ENCODE measurements around the gene RNF167. TPM values are rescaled to one million over a fixed set of nuclear protein-coding genes. Genes with fewer than 3 reads are reported as not detected.

The RNF167 gene
- total RNA-seq, 2 experiments from 2014 or later: 254 to 273 TPM

GRCh38 chr17:4934173-4934979 is 5.7 kb upstream of the RNF167 start:
- CTCF ChIA-PET: interaction anchor here (0.6 to 1.6 kb wide), 4 partner anchors 25 to 72 kb away, joined by 3 to 4 read pairs (median 3); partner anchors contain the start of gene CAMTA2
- H3K36me3 Mint-ChIP-seq (ENCODE audit: low read depth): peaks cover 44% of the 10 kb centered on the region
- H3K4me1 Mint-ChIP-seq: peaks cover 48% of the 10 kb centered on the region
- no peak overlapping the region for H3K4me3 Mint-ChIP-seq
- peak overlapping the region; percentile 41 for H3K27ac Mint-ChIP-seq
- H3K9me3 Mint-ChIP-seq: no peaks in the 10 kb centered on the region
- POLR2A ChIA-PET: interaction anchor here (0.6 kb wide), 1 partner anchor 434 kb away, joined by 3 read pairs; no protein-coding TSS in a partner anchor
- DNase-seq: no peak
- H3K27me3 Mint-ChIP-seq: no peaks in the 10 kb centered on the region

DNA sequence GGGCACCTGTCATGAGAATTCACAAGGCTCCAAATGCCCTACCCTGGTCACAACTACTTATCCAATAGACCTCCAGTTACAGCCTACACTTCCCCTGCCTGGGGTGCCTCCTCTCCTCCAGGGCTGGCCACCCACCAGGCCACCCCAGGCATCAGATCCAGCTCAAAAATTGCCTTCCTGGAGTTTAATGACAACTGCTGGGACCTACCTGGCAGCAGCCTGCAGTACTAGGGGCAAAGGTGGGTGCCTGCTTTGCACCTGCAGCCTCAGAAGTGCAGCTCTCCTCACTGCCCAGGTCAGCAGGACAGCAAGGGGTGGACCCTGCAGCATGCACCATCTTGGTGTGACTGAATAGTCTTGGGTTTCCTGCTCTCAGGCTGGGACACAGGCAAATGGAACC is 4.4 kb upstream of the RNF167 start:
- H3K4me3 Mint-ChIP-seq: no peak overlapping the region
- CTCF ChIA-PET: interaction anchor here (1.2 kb wide), 1 partner anchor 48 kb away, joined by 3 read pairs; no protein-coding TSS in a partner anchor
- no peak overlapping the region for H3K27ac Mint-ChIP-seq
- DNase-seq: no peak
- POLR2A ChIA-PET: no interaction called here
- H3K27me3 Mint-ChIP-seq: no peaks in the 10 kb centered on the region
- H3K4me1 Mint-ChIP-seq: peaks cover 47% of the 10 kb centered on the region
- H3K36me3 Mint-ChIP-seq (ENCODE audit: low read depth): peaks cover 48% of the 10 kb centered on the region
- H3K9me3 Mint-ChIP-seq: no peaks in the 10 kb centered on the region

DNA sequence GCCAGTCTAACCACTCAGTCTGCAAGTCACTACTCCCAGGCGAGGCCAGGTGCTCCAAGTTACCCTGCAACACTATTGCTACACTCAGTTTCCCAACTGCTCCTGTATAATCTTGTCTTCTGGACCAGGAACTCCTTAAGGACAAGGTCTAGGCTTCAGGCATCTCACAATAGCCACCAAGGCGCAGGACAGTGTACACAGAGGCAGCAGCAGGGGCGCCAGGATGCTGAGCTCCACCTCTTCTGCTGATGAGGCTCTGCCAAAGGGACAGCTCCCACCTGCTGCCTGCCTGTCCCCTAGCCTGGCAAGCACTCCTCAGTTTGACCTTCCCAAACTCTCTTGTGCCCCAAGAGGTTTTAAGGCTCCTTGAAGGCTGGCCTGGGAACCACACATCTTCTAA is 3.6 kb upstream of the RNF167 start:
- POLR2A ChIA-PET: no interaction called here
- H3K4me3 Mint-ChIP-seq: no peak overlapping the region

DNA sequence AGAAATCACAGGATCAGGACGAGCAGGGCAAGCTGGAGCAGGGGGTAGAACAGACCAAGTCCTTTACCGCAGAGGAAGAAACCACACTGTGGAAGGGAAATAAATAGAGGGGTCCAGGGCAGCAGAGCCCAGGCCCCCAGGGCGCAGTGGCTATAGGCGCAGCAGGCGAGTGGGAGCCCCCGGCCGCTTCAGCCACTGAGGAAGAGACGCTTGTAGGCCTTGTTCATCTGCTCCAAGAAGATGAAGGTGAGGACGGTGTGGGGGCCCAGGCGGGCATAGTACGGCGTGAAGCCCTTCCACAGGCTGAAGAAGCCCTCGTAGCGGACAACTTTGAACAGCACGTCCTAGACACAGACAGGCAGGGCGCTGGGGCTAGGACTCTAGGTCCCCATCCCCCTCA is 2.5 kb upstream of the RNF167 start:
- ChIA-PET CTCF (interaction anchor here (1.1 to 2.3 kb wide), 4 partner anchors 14 to 93 kb away, joined by 3 to 5 read pairs (median 4); no protein-coding TSS in a partner anchor), POLR2A (no interaction called here)
- Mint-ChIP-seq H3K36me3 (ENCODE audit: low read depth) (peaks cover 59% of the 10 kb centered on the region), H3K4me3 (peak overlapping the region; percentile 92), H3K27ac (no peak overlapping the region), H3K4me1 (peaks cover 51% of the 10 kb centered on the region), H3K27me3 (no peaks in the 10 kb centered on the region), H3K9me3 (no peaks in the 10 kb centered on the region)
- DNase-seq: no peak

More for the DNA sequence above, 3.6 kb upstream of the RNF167 start:
- Mint-ChIP-seq H3K4me1 (peaks cover 44% of the 10 kb centered on the region), H3K36me3 (ENCODE audit: low read depth) (peaks cover 49% of the 10 kb centered on the region), H3K27ac (no peak overlapping the region), H3K9me3 (no peaks in the 10 kb centered on the region), H3K27me3 (no peaks in the 10 kb centered on the region)
- no peak for DNase-seq
- CTCF ChIA-PET: interaction anchor here (1.2 to 1.5 kb wide), 2 partner anchors 47 to 94 kb away, joined by 3 read pairs; no protein-coding TSS in a partner anchor

GRCh38 chr17:4938069-4938491 is 2.0 kb upstream of the RNF167 start:
- Mint-ChIP-seq H3K27me3 (no peaks in the 10 kb centered on the region), H3K9me3 (no peaks in the 10 kb centered on the region), H3K4me3 (peak overlapping the region; percentile 92), H3K4me1 (peaks cover 56% of the 10 kb centered on the region), H3K27ac (peak overlapping the region; percentile 94), H3K36me3 (ENCODE audit: low read depth) (peaks cover 63% of the 10 kb centered on the region)
- CTCF ChIA-PET: interaction anchor here (1.1 to 2.3 kb wide), 4 partner anchors 15 to 35 kb away, joined by 3 to 5 read pairs (median 4); partner anchors contain the start of gene CHRNE
- POLR2A ChIA-PET: no interaction called here
- DNase-seq: no peak

- Mint-ChIP-seq H3K27me3 (no peaks in the 10 kb centered on the region), H3K36me3 (ENCODE audit: low read depth) (peaks cover 64% of the 10 kb centered on the region), H3K4me1 (peaks cover 57% of the 10 kb centered on the region), H3K9me3 (no peaks in the 10 kb centered on the region), H3K4me3 (peak overlapping the region; percentile 92), H3K27ac (peak overlapping the region; percentile 94)
- ChIA-PET POLR2A (interaction anchor here (1.1 to 2.0 kb wide), 3 partner anchors 10 to 39 kb away, joined by 9 to 11 read pairs (median 10); partner anchors contain the start of genes C17orf107, PFN1 and SPAG7), CTCF (interaction anchor here (0.5 to 2.3 kb wide), 8 partner anchors 15 to 1494 kb away, joined by 3 to 7 read pairs (median 3); partner anchors contain the start of genes C1QBP, CHRNE and SPAG7)
- no peak for DNase-seq
Observed at GRCh38 chr17:4938688-4939545, 1.2 kb upstream of the RNF167 start.

GRCh38 chr17:4939546-4939795 is 597 bp upstream of the RNF167 start:
- peak overlapping the region; percentile 92 for H3K4me3 Mint-ChIP-seq
- peak overlapping the region; percentile 94 for H3K27ac Mint-ChIP-seq
- H3K9me3 Mint-ChIP-seq: no peaks in the 10 kb centered on the region
- H3K27me3 Mint-ChIP-seq: no peaks in the 10 kb centered on the region
- ChIA-PET CTCF (interaction anchor here (0.5 to 2.3 kb wide), 9 partner anchors 28 to 1493 kb away, joined by 3 to 8 read pairs (median 3); partner anchors contain the start of genes C1QBP, CAMTA2, CHRNE and SPAG7), POLR2A (interaction anchor here (0.6 to 2.0 kb wide), 7 partner anchors 9 to 140 kb away, joined by 3 to 11 read pairs (median 7); partner anchors contain the start of genes C17orf107, PFN1 and SPAG7)
- no peak for DNase-seq
- peaks cover 57% of the 10 kb centered on the region for H3K4me1 Mint-ChIP-seq
- peaks cover 67% of the 10 kb centered on the region for H3K36me3 Mint-ChIP-seq (ENCODE audit: low read depth)

DNA sequence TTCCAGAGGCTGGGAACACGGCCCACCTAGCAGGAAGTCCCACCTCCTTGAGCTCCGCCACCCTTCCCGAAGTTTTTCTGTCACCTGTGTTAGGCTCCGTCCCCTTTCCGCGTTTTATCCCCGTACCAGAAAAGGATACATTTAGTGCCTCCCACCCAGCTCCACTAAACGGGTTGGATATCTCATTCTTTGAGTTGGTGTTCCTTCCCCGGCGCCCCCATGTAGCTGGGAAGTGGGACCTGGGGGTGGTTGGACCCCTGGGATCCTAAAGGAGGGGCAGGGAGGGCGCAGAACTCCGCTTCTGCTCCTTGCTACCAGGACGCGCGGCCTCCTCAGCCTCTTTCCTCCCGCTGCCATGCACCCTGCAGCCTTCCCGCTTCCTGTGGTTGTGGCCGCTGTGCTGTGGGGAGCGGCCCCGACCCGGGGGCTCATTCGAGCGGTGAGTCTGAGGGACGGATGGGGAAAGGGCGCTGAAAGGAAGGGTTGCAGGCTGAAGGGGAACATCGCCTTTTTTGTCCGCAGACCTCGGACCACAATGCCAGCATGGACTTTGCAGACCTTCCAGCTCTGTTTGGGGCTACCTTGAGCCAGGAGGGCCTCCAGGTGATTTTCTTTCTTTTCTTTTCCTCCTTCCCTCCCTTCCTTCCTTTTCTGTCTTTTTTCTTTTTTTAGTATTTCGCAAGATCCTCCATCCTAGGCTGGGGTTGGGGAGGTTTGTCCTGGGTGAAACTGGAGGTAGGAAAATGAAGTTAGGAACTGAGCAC is 669 bp downstream of the RNF167 start:
- Mint-ChIP-seq H3K9me3 (no peaks in the 10 kb centered on the region), H3K4me1 (peaks cover 65% of the 10 kb centered on the region), H3K27ac (peak overlapping the region; percentile 96), H3K27me3 (no peaks in the 10 kb centered on the region), H3K36me3 (ENCODE audit: low read depth) (peaks cover 79% of the 10 kb centered on the region), H3K4me3 (peak overlapping the region; percentile 92)
- ChIA-PET CTCF (interaction anchor here (0.9 to 1.7 kb wide), 6 partner anchors 27 to 139 kb away, joined by 3 to 8 read pairs (median 3); partner anchors contain the start of genes C17orf107, CHRNE and SPAG7), POLR2A (interaction anchor here (0.5 to 2.0 kb wide), 5 partner anchors 8 to 41 kb away, joined by 3 to 11 read pairs (median 9); partner anchors contain the start of genes C17orf107, PFN1 and SPAG7)
- peak; percentile 67 for DNase-seq

- Mint-ChIP-seq H3K36me3 (ENCODE audit: low read depth) (peaks cover 79% of the 10 kb centered on the region), H3K4me1 (peaks cover 62% of the 10 kb centered on the region), H3K9me3 (no peaks in the 10 kb centered on the region), H3K27me3 (no peaks in the 10 kb centered on the region), H3K27ac (peak overlapping the region; percentile 96), H3K4me3 (peak overlapping the region; percentile 92)
- no peak for DNase-seq
- ChIA-PET POLR2A (interaction anchor here (0.5 to 0.7 kb wide), 2 partner anchors 22 to 41 kb away, joined by 3 to 5 read pairs; no protein-coding TSS in a partner anchor), CTCF (interaction anchor here (1.5 kb wide), 1 partner anchor 30 kb away, joined by 3 read pairs; no protein-coding TSS in a partner anchor)
Observed at GRCh38 chr17:4941319-4941610, 1.2 kb downstream of the RNF167 start.

GRCh38 chr17:4942760-4943508 is 2.9 kb downstream of the RNF167 start:
- Mint-ChIP-seq H3K9me3 (no peaks in the 10 kb centered on the region), H3K4me3 (peak overlapping the region; percentile 92), H3K27me3 (no peaks in the 10 kb centered on the region), H3K4me1 (peaks cover 51% of the 10 kb centered on the region), H3K27ac (peak overlapping the region; percentile 67), H3K36me3 (ENCODE audit: low read depth) (peaks cover 83% of the 10 kb centered on the region)
- DNase-seq: no peak
- ChIA-PET CTCF (no interaction called here), POLR2A (no interaction called here)

DNA sequence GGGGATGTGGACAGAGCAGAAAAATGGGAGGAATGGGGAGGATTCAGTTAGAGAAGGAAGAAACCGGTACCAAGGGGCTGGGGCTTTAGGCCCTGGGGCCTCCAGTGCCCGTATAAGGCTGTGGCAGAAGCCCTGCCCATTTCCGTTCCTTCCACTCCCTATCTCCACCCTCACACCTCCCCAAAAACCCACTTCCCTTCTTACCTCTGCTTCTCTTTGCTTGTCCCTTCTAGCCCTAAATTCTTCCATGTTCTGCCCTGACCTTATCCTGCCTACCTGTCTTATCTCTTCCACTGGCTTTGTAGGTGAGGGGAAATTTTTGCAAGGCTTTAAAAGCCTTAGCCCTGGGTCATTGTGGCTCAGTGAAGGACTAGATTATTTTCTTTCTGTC is 4.1 kb downstream of the RNF167 start:
- peak; percentile 82 for DNase-seq
- peaks cover 40% of the 10 kb centered on the region for H3K4me1 Mint-ChIP-seq
- POLR2A ChIA-PET: interaction anchor here (0.7 to 6.2 kb wide), 2 partner anchors 13 to 24 kb away, joined by 3 to 44 read pairs; partner anchors contain the start of gene SPAG7

More for the DNA sequence above, 4.1 kb downstream of the RNF167 start:
- peaks cover 73% of the 10 kb centered on the region for H3K36me3 Mint-ChIP-seq (ENCODE audit: low read depth)
- H3K9me3 Mint-ChIP-seq: no peaks in the 10 kb centered on the region
- peak overlapping the region; percentile 99 for H3K27ac Mint-ChIP-seq
- CTCF ChIA-PET: no interaction called here
- H3K27me3 Mint-ChIP-seq: no peaks in the 10 kb centered on the region
- H3K4me3 Mint-ChIP-seq: peak overlapping the region; percentile 92
